ENCODE measurements around the gene SETMAR. TPM values are rescaled to one million over a fixed set of nuclear protein-coding genes. Genes with fewer than 3 reads are reported as not detected.

The SETMAR gene
- total and polyA plus RNA-seq, 4 donors: 8.1 to 22.5 (median 12.1) TPM

GRCh38 chr3:4360817-4361216, 57.6 kb downstream of the SETMAR start:
- Histone ChIP-seq H3K9ac (ENCODE audit: insufficient read depth in 1 of 2, low read length in 2 of 2) (no peak overlapping the region), H3K4me3 (no peak overlapping the region), H3K4me1 (ENCODE audit: control insufficient read depth in 5 of 5, insufficient read depth in 5 of 5, low read length in 5 of 5) (peaks cover 0 to 18% (median 4%) of the 10 kb centered on the region in 5 donors), H3K27ac (ENCODE audit: low read depth in 1 of 2, low read length in 1 of 2) (no peak overlapping the region), H3K9me3 (ENCODE audit: control insufficient read depth in 4 of 4, insufficient read depth in 3 of 4, low read length in 3 of 4) (no peaks in the 10 kb centered on the region), H3K27me3 (ENCODE audit: control insufficient read depth in 3 of 3, insufficient read depth in 3 of 3, low read length in 2 of 3) (no peaks in the 10 kb centered on the region), H3K36me3 (ENCODE audit: control insufficient read depth in 4 of 4, insufficient read depth in 4 of 4, low read length in 4 of 4) (peaks cover 0 to 4% (median 0%) of the 10 kb centered on the region in 4 donors)
- ATAC-seq (ENCODE audit: insufficient read depth, low FRiP score): no peak
- no peak for TF ChIP-seq CTCF (IDR thresholded peaks at IDR 0.05; ENCODE audit: control extremely low read depth, extremely low read depth)
- 84 to 94% methylated on average over 6 of the region's 6 CpGs for WGBS, 2 donors
- no peak for DNase-seq

- ATAC-seq (ENCODE audit: insufficient read depth, low FRiP score) (no peak), DNase-seq (no peak)
- Histone ChIP-seq H3K36me3 (ENCODE audit: control insufficient read depth in 4 of 4, insufficient read depth in 4 of 4, low read length in 4 of 4) (peaks cover 0 to 4% (median 0%) of the 10 kb centered on the region in 4 donors), H3K27me3 (ENCODE audit: control insufficient read depth in 3 of 3, insufficient read depth in 3 of 3, low read length in 2 of 3) (no peaks in the 10 kb centered on the region), H3K27ac (ENCODE audit: low read depth in 1 of 2, low read length in 1 of 2) (no peak overlapping the region), H3K4me1 (ENCODE audit: control insufficient read depth in 5 of 5, insufficient read depth in 5 of 5, low read length in 5 of 5) (peaks cover 0 to 3% (median 0%) of the 10 kb centered on the region in 5 donors), H3K4me3 (no peak overlapping the region), H3K9ac (ENCODE audit: insufficient read depth in 1 of 2, low read length in 2 of 2) (no peak overlapping the region), H3K9me3 (ENCODE audit: control insufficient read depth in 4 of 4, insufficient read depth in 3 of 4, low read length in 3 of 4) (no peaks in the 10 kb centered on the region)
- TF ChIP-seq CTCF (IDR thresholded peaks at IDR 0.05; ENCODE audit: control extremely low read depth, extremely low read depth): no peak
- 98 to 100% methylated on average over 2 of the region's 2 CpGs for WGBS, 2 donors
Measured at GRCh38 chr3:4362523-4362922, 59.4 kb downstream of the SETMAR start.

Other genes with a start within 250 kb of the SETMAR start
- gene SUMF1, start 163.9 kb downstream of the SETMAR start, total RNA-seq: 10 to 100 TPM; 35.4 to 50.0 TPM
- 10 to 100 TPM; 11.6 to 27.5 TPM for gene SUMF1, start 163.9 kb downstream of the SETMAR start, polyA plus RNA-seq
- gene ITPR1, start 190.0 kb downstream of the SETMAR start, total RNA-seq: 100 to 1,000 TPM in 1 of 2 donors, 10 to 100 TPM in 1; 66.5 to 152 TPM
- 10 to 100 TPM; 12.4 to 21.8 TPM for gene ITPR1, start 190.0 kb downstream of the SETMAR start, polyA plus RNA-seq